Neuron (in vitro differentiated cells): ENCODE measurements around the gene VMAC.

Experiments used
- H2AFZ ChIP-seq: one replicate; pipeline ENCODE4 v1.6.1; 2013; ENCODE audit warnings: low read depth, mild to moderate bottlenecking, inconsistent platforms, low read length, moderate library complexity
- H3K27me3 ChIP-seq: one replicate; pipeline ENCODE4 v1.6.1; 2013; ENCODE audit warnings: low read length; ENCODE audit not compliant: insufficient read depth
- H3K36me3 ChIP-seq: one replicate; pipeline ENCODE4 v1.6.1; 2013; ENCODE audit warnings: low read length; ENCODE audit not compliant: insufficient read depth
- H3K4me1 ChIP-seq: one replicate; pipeline ENCODE4 v1.6.1; 2013; ENCODE audit warnings: low read length; ENCODE audit not compliant: insufficient read depth
- H3K4me3 ChIP-seq: 2 replicates; pipeline ENCODE4 v1.5.1; 2013; ENCODE audit warnings: mild to moderate bottlenecking, low read length, moderate library complexity
- H3K9me3 ChIP-seq: one replicate; pipeline ENCODE4 v1.6.1; 2013; ENCODE audit warnings: low read length

Gene VMAC

GRCh38 chr19:5903624-5904351 lies 884 bp upstream of the VMAC start, which contains the start of gene NDUFA11:
Gene NDUFA11 (minus strand): TSS chr19:5903790. CDS start chr19:5903708, 82 bp downstream.
- peak within 1 kb of the TSS; percentile 99 for H3K4me3 ChIP-seq
- H3K27me3 ChIP-seq: no peaks in the 10 kb centered on the region
- peaks cover 2% of the 10 kb centered on the region for H3K36me3 ChIP-seq

GRCh38 chr19:5905114-5905778 lies 574 bp downstream of the VMAC start:
- H3K27me3 ChIP-seq: no peaks in the 10 kb centered on the region
- peaks cover 2% of the 10 kb centered on the region for H3K36me3 ChIP-seq
- peaks cover 23% of the 10 kb centered on the region for H3K4me1 ChIP-seq
- H3K9me3 ChIP-seq: no peaks in the 10 kb centered on the region
- H3K4me3 ChIP-seq: peak overlapping the region; percentile 99
- peak overlapping the region; percentile 65 for H2AFZ ChIP-seq

More at GRCh38 chr19:5903624-5904351, 884 bp upstream of the VMAC start, which contains the start of gene NDUFA11:
- Histone ChIP-seq H2AFZ (peak within 1 kb of the TSS; percentile 82), H3K9me3 (no peaks in the 10 kb centered on the region), H3K4me1 (peaks cover 8% of the 10 kb centered on the region)

GRCh38 chr19:5907241-5907640 lies 2.6 kb downstream of the VMAC start:
- Histone ChIP-seq H3K4me3 (no peak overlapping the region), H3K36me3 (no peaks in the 10 kb centered on the region), H2AFZ (no peak overlapping the region), H3K27me3 (no peaks in the 10 kb centered on the region), H3K9me3 (no peaks in the 10 kb centered on the region), H3K4me1 (peaks cover 29% of the 10 kb centered on the region)

GRCh38 chr19:5908773-5909442 lies 4.2 kb downstream of the VMAC start:
- Histone ChIP-seq H3K4me3 (no peak overlapping the region), H2AFZ (no peak overlapping the region), H3K36me3 (peaks cover 3% of the 10 kb centered on the region), H3K9me3 (no peaks in the 10 kb centered on the region), H3K4me1 (peaks cover 21% of the 10 kb centered on the region), H3K27me3 (no peaks in the 10 kb centered on the region)

GRCh38 chr19:5910638-5910907 lies 5.9 kb downstream of the VMAC start:
- no peak overlapping the region for H3K4me3 ChIP-seq
- peaks cover 21% of the 10 kb centered on the region for H3K4me1 ChIP-seq
- H3K9me3 ChIP-seq: no peaks in the 10 kb centered on the region
- no peak overlapping the region for H2AFZ ChIP-seq
- no peaks in the 10 kb centered on the region for H3K27me3 ChIP-seq
- peaks cover 10% of the 10 kb centered on the region for H3K36me3 ChIP-seq

GRCh38 chr19:5911366-5911765 lies 6.7 kb downstream of the VMAC start:
- Histone ChIP-seq H2AFZ (no peak overlapping the region), H3K36me3 (peaks cover 13% of the 10 kb centered on the region), H3K4me3 (no peak overlapping the region), H3K27me3 (no peaks in the 10 kb centered on the region), H3K4me1 (peaks cover 21% of the 10 kb centered on the region), H3K9me3 (no peaks in the 10 kb centered on the region)

- H2AFZ ChIP-seq: no peak within 1 kb of the TSS
- H3K4me3 ChIP-seq: no peak within 1 kb of the TSS
- peaks cover 20% of the 10 kb centered on the region for H3K4me1 ChIP-seq
- peaks cover 35% of the 10 kb centered on the region for H3K36me3 ChIP-seq
- no peaks in the 10 kb centered on the region for H3K9me3 ChIP-seq
- no peaks in the 10 kb centered on the region for H3K27me3 ChIP-seq
Measured at GRCh38 chr19:5913739-5914357, 9.2 kb downstream of the VMAC start, which contains the start of gene CAPS. Gene CAPS (plus strand): TSS chr19:5914254. CDS start chr19:5914407, 153 bp downstream.

GRCh38 chr19:5914358-5914774 lies 9.7 kb downstream of the VMAC start:
- peaks cover 40% of the 10 kb centered on the region for H3K36me3 ChIP-seq
- H3K9me3 ChIP-seq: no peaks in the 10 kb centered on the region
- H3K4me3 ChIP-seq: no peak overlapping the region

GRCh38 chr19:5914946-5915781 lies 10.5 kb downstream of the VMAC start:
- peaks cover 46% of the 10 kb centered on the region for H3K36me3 ChIP-seq
- H3K4me1 ChIP-seq: peaks cover 7% of the 10 kb centered on the region
- H3K27me3 ChIP-seq: no peaks in the 10 kb centered on the region
- no peak overlapping the region for H3K4me3 ChIP-seq
- H2AFZ ChIP-seq: no peak overlapping the region
- no peaks in the 10 kb centered on the region for H3K9me3 ChIP-seq

More at GRCh38 chr19:5914358-5914774, 9.7 kb downstream of the VMAC start:
- Histone ChIP-seq H3K27me3 (no peaks in the 10 kb centered on the region), H3K4me1 (peaks cover 15% of the 10 kb centered on the region), H2AFZ (no peak overlapping the region)

- Histone ChIP-seq H3K4me1 (peaks cover 1% of the 10 kb centered on the region), H3K4me3 (no peak overlapping the region), H3K36me3 (peaks cover 48% of the 10 kb centered on the region), H3K27me3 (no peaks in the 10 kb centered on the region), H2AFZ (no peak overlapping the region), H3K9me3 (no peaks in the 10 kb centered on the region)
Measured at GRCh38 chr19:5915782-5916165, 11.1 kb downstream of the VMAC start.

GRCh38 chr19:5916181-5916708 lies 11.6 kb downstream of the VMAC start:
- H3K36me3 ChIP-seq: peaks cover 53% of the 10 kb centered on the region
- H3K9me3 ChIP-seq: no peaks in the 10 kb centered on the region
- H3K4me3 ChIP-seq: no peak overlapping the region
- no peaks in the 10 kb centered on the region for H3K27me3 ChIP-seq
- H2AFZ ChIP-seq: no peak overlapping the region
- no peaks in the 10 kb centered on the region for H3K4me1 ChIP-seq

GRCh38 chr19:5917431-5918107 lies 12.9 kb downstream of the VMAC start:
- H3K4me3 ChIP-seq: no peak overlapping the region
- H3K9me3 ChIP-seq: no peaks in the 10 kb centered on the region
- H2AFZ ChIP-seq: no peak overlapping the region
- no peaks in the 10 kb centered on the region for H3K4me1 ChIP-seq
- H3K36me3 ChIP-seq: peaks cover 64% of the 10 kb centered on the region
- no peaks in the 10 kb centered on the region for H3K27me3 ChIP-seq
